Activated CD8-positive, alpha-beta memory T cell treated with anti-CD3 and anti-CD28 coated beads for 4 hours (primary cell): ENCODE measurements around the gene STK17A.
"Not testable (repeated sequence)": the region's sequence is repeated elsewhere in the genome, so short reads cannot be mapped to it uniquely, and the experiment has no call there.

Experiments used
- DNase-seq, 2 donors: peaks; one replicate each; pipeline ENCODE4 v3.0.0-alpha.2; 2020; ENCODE audit warnings: low read depth in 2 of 2

Gene STK17A

GRCh38 chr7:43596426-43596825 lies 13.5 kb downstream of the STK17A start:
- not testable (repeated sequence) for DNase-seq

- no peak for DNase-seq
Measured at GRCh38 chr7:43600056-43600455, 17.1 kb downstream of the STK17A start.

- no peak for DNase-seq
Measured at GRCh38 chr7:43602256-43602655, 19.3 kb downstream of the STK17A start.

GRCh38 chr7:43604251-43604650 lies 21.3 kb downstream of the STK17A start:
- no peak for DNase-seq

GRCh38 chr7:43609097-43609496 lies 26.2 kb downstream of the STK17A start:
- no peak for DNase-seq

- no peak for DNase-seq
Measured at GRCh38 chr7:43612128-43612527, 29.2 kb downstream of the STK17A start.

GRCh38 chr7:43612599-43613589 lies 30.0 kb downstream of the STK17A start:
- no peak for DNase-seq

GRCh38 chr7:43615558-43616145 lies 32.7 kb downstream of the STK17A start:
- DNase-seq = no peak

GRCh38 chr7:43616977-43617376 lies 34.1 kb downstream of the STK17A start:
- DNase-seq = no peak

- no peak for DNase-seq
Measured at GRCh38 chr7:43618073-43618472, 35.2 kb downstream of the STK17A start.

GRCh38 chr7:43619213-43620012 lies 36.5 kb downstream of the STK17A start:
- no peak for DNase-seq

- no peak for DNase-seq
Measured at GRCh38 chr7:43621729-43622448, 39.0 kb downstream of the STK17A start.

- DNase-seq = no peak
Measured at GRCh38 chr7:43624156-43624555, 41.2 kb downstream of the STK17A start.

- peak; percentile 17 to 43 for DNase-seq
Measured at GRCh38 chr7:43625453-43625852, 42.5 kb downstream of the STK17A start.

GRCh38 chr7:43625980-43626379 lies 43.1 kb downstream of the STK17A start:
- no peak for DNase-seq

- DNase-seq = no peak
Measured at GRCh38 chr7:43626695-43627094, 43.8 kb downstream of the STK17A start.

GRCh38 chr7:43627798-43628197 lies 44.9 kb downstream of the STK17A start:
- not testable (repeated sequence) for DNase-seq

GRCh38 chr7:43628431-43628830 lies 45.5 kb downstream of the STK17A start:
- no peak for DNase-seq

- DNase-seq = no peak
Measured at GRCh38 chr7:43629857-43630256, 46.9 kb downstream of the STK17A start.

GRCh38 chr7:43630482-43630881 lies 47.6 kb downstream of the STK17A start:
- DNase-seq = no peak

- DNase-seq = no peak
Measured at GRCh38 chr7:43631559-43631958, 48.7 kb downstream of the STK17A start.

- no peak for DNase-seq
Measured at GRCh38 chr7:43632746-43633145, 49.8 kb downstream of the STK17A start.
